ENCODE data around the gene PPFIBP2.

DNA sequence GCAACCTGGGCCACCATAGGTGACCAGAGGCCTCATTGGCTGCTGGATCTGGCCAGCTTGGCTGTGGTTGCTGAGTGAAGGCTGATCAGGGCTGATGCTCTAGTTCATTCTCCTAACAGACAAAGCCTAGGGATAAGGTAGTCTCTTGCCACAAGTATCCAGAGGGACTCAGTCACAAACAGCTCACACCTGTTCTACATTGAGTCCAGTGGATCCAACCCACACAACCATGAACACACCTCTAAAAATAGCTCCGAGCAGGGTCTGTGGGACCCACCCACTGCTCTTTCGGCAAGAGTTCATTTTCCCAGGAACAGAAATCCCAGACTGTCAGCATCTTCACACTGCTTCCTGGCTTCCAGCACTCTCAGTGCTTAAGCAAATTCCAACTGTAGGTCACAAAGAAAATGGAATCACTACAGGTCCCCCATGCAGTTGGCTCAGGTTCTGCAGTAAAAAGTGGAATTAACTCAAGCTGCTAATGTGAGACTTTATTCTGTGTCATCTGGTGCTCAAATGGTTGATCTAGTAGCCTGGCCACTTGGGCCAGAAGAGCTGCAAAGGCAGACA is 67.3 kb downstream of the PPFIBP2 start:
- no peak for TF ChIP-seq YY1 (IDR thresholded peaks at IDR 0.05; ENCODE audit: insufficient read depth, insufficient read length)
- no peak for TF ChIP-seq ZNF274 (IDR thresholded peaks at IDR 0.05; ENCODE audit: low read depth, low read length)

All from NT2/D1 (cell line).